ENCODE results near the gene SENP8. TPM values are rescaled to one million over a fixed set of nuclear protein-coding genes. Genes with fewer than 3 reads are reported as not detected.

Gene SENP8
- total and polyA plus RNA-seq, 2 of the 4 experiments (the other 2 are of a cell fraction) = 1.6 to 2.9 TPM

- H2AK5ac ChIP-seq (ENCODE audit: low read depth, low read length) = no peak overlapping the region
- no peak overlapping the region for H3K4me3 ChIP-seq (ENCODE audit: insufficient read depth, low read depth, low read length)
- H2BK15ac ChIP-seq (ENCODE audit: low read depth, low read length) = no peak overlapping the region
- TF ChIP-seq RAD21 (IDR thresholded peaks at IDR 0.05; ENCODE audit: low read length) (no peak), MAZ (IDR thresholded peaks at IDR 0.05; ENCODE audit: borderline replicate concordance, low read depth, low read length) (no peak), ELK1 (IDR thresholded peaks at IDR 0.05; ENCODE audit: borderline replicate concordance, low read depth, low read length) (no peak), MXI1 (IDR thresholded peaks at IDR 0.05; ENCODE audit: borderline replicate concordance, low read depth, low read length) (no peak), FOS (IDR thresholded peaks at IDR 0.05; ENCODE audit: low read depth, low read length) (no peak), MAFK (IDR thresholded peaks at IDR 0.05; ENCODE audit: low read depth, low read length) (no peak), CEBPB (IDR thresholded peaks at IDR 0.05; ENCODE audit: low read depth, low read length) (no peak)
- TF ChIP-seq, protein P1, sequence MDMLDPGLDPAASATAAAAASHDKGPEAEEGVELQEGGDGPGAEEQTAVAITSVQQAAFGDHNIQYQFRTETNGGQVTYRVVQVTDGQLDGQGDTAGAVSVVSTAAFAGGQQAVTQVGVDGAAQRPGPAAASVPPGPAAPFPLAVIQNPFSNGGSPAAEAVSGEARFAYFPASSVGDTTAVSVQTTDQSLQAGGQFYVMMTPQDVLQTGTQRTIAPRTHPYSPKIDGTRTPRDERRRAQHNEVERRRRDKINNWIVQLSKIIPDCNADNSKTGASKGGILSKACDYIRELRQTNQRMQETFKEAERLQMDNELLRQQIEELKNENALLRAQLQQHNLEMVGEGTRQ (IDR thresholded peaks at IDR 0.05; ENCODE audit: low read depth, low read length) = no peak
- intact Hi-C loops (cut with micrococcal nuclease) = no loop called here
- no peaks in the 10 kb centered on the region; the same call in 1 of the 2 replicates for H3K9me3 ChIP-seq (ENCODE audit: control insufficient read depth, insufficient read depth, low read length)
- H3K4me1 ChIP-seq (ENCODE audit: control insufficient read depth, insufficient read depth, low read length) = no peaks in the 10 kb centered on the region
- ChIA-PET POLR2A (ENCODE audit: unreplicated experiment) (no interaction called here), CTCF (no interaction called here)
- no peak overlapping the region for H3K23ac ChIP-seq (ENCODE audit: low read depth, low read length)
- H4K91ac ChIP-seq (ENCODE audit: insufficient read depth, low read depth, low read length) = no peak overlapping the region
- no peak overlapping the region for H3K27ac ChIP-seq (ENCODE audit: insufficient read depth, low read length)
- H3K56ac ChIP-seq (ENCODE audit: extremely low read depth, insufficient read depth, low read length) = no peak overlapping the region
- no peak overlapping the region for H3K14ac ChIP-seq (replicated peaks; ENCODE audit: low read depth, low read length)
- H2AFZ ChIP-seq (replicated peaks; ENCODE audit: low read length, poor library complexity) = no peak overlapping the region
- H3K18ac ChIP-seq (ENCODE audit: low read depth, low read length) = no peak overlapping the region
- H2BK20ac ChIP-seq (ENCODE audit: low read depth, low read length) = no peak overlapping the region
- H3K79me1 ChIP-seq (ENCODE audit: low read depth in 1 of 2, low read length in 2 of 2) = peaks cover 7 to 36% of the 10 kb centered on the region in 2 experiments; a peak in 3 of 4 replicates
- H3K9me1 ChIP-seq (ENCODE audit: insufficient read depth, low read length) = peaks cover 12% of the 10 kb centered on the region; the same call in 1 of the 2 replicates
- dilution Hi-C loops (cut with HindIII; ENCODE audit: low sequenced_read_pairs, unreplicated experiment) = no loop called here
- no peaks in the 10 kb centered on the region for H3K27me3 ChIP-seq (ENCODE audit: control insufficient read depth, insufficient read depth, low read length)
- no peak overlapping the region for H3K4me2 ChIP-seq (ENCODE audit: low read depth, low read length)
- ATAC-seq (ENCODE audit: low read depth) (no peak), DNase-seq (no peak)
- no peak overlapping the region for H4K8ac ChIP-seq (ENCODE audit: low read depth in 2 of 2, low read length in 2 of 2)
- no TSS peak for BruUV-seq (replicated peaks)
- H3K4ac ChIP-seq (ENCODE audit: low read depth, low read length) = no peak overlapping the region
- peaks cover 9% of the 10 kb centered on the region for H4K20me1 ChIP-seq (ENCODE audit: insufficient read depth, low read length)
- in situ Hi-C loops (cut with MboI; ENCODE audit: low sequenced_read_pairs) = no loop called here
- no peak overlapping the region for H2AK9ac ChIP-seq (replicated peaks; ENCODE audit: low read depth, low read length, poor library complexity)
- 100% methylated on average over 6 of the region's 9 CpGs; no CpG with 5 or more reads in 1 of the 2 experiments for WGBS, 2 experiments (ENCODE audit: extremely low coverage in 2 of 2, insufficient read length in 1 of 2)
- no peak overlapping the region for H2BK120ac ChIP-seq (ENCODE audit: low read depth, low read length)
- no peak overlapping the region for H4K5ac ChIP-seq (ENCODE audit: low read depth, low read length)
- no peak overlapping the region for H2BK5ac ChIP-seq (ENCODE audit: low read depth, low read length, poor library complexity, severe bottlenecking)
- peaks cover 2% of the 10 kb centered on the region; the same call in 1 of the 2 replicates for H3K36me3 ChIP-seq (ENCODE audit: control insufficient read depth, insufficient read depth, low read length)
- no peak overlapping the region for H3K9ac ChIP-seq (ENCODE audit: low read depth, low read length)
These were observed 31.1 kb upstream of the SENP8 start for GRCh38 chr15:72086920-72087648.

Measured in IMR-90 (cell line).